ENCODE results near the gene CTPS1.

DNA sequence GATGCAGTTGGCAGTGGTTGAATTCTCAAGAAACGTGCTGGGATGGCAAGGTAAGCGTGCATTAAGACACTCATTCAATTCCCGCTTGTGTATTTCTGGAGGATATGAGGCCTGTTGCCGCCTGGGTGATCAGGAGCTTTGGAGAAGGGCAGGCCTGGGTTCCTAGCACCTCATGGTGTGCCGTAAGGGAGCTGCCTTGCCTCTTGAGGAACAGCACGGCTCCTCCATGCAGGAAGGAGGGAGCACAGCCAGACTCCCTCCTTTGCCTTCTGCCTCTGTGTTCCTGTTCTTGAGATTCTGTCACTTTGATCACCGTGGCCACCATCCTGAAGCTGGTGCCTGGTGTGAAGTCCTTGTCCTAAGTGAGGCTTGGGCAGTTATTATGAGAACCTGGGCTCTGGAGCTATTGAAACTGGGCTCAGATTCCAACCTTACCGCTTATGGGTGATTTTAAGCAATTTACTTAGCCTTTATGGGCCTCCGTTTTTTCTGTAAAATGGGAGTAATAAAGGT, 23.7 kb downstream of the CTPS1 start:
- TF ChIP-seq, protein P1, sequence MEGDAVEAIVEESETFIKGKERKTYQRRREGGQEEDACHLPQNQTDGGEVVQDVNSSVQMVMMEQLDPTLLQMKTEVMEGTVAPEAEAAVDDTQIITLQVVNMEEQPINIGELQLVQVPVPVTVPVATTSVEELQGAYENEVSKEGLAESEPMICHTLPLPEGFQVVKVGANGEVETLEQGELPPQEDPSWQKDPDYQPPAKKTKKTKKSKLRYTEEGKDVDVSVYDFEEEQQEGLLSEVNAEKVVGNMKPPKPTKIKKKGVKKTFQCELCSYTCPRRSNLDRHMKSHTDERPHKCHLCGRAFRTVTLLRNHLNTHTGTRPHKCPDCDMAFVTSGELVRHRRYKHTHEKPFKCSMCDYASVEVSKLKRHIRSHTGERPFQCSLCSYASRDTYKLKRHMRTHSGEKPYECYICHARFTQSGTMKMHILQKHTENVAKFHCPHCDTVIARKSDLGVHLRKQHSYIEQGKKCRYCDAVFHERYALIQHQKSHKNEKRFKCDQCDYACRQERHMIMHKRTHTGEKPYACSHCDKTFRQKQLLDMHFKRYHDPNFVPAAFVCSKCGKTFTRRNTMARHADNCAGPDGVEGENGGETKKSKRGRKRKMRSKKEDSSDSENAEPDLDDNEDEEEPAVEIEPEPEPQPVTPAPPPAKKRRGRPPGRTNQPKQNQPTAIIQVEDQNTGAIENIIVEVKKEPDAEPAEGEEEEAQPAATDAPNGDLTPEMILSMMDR (IDR thresholded peaks at IDR 0.05 in 4 of 5, conservative IDR thresholded peaks at IDR 0.05 in 1 of 5), result no peak
- no peak for TF ChIP-seq POLR2A (IDR thresholded peaks at IDR 0.05)

Measured in gastrocnemius medialis (tissue), 4 donors.